ENCODE measurements around the gene CFAP45. TPM values are rescaled to one million over a fixed set of nuclear protein-coding genes. Genes with fewer than 3 reads are reported as not detected.
A peak's percentile ranks its signal among the peaks of the same experiment; 100 is the strongest.

CFAP45 gene
- total RNA-seq, 4 donors from 2014 or later: 2.5 TPM; not detected in 3

- no peaks in the 10 kb centered on the region for H3K27me3 ChIP-seq
- peak overlapping the region; percentile 94 to 97 (median 96) for H3K27ac ChIP-seq
- peaks cover 0 to 64% (median 15%) of the 10 kb centered on the region in 4 donors for H3K4me1 ChIP-seq
- no peaks in the 10 kb centered on the region for H3K9me3 ChIP-seq
- TF ChIP-seq CTCF (IDR thresholded peaks at IDR 0.05) (no peak), POLR2A (IDR thresholded peaks at IDR 0.05) (no peak)
- peak overlapping the region; percentile 72 to 93 (median 82) for H3K4me3 ChIP-seq
- peak; percentile 33 to 77 (median 74) for DNase-seq
- peaks cover 0 to 31% (median 0%) of the 10 kb centered on the region in 3 donors for H3K36me3 ChIP-seq
These were observed 22.7 kb upstream of the CFAP45 start for GRCh38 chr1:159922511-159923202.

GRCh38 chr1:159921700-159922504, 21.9 kb upstream of the CFAP45 start:
- TF ChIP-seq CTCF (IDR thresholded peaks at IDR 0.05) (no peak), POLR2A (IDR thresholded peaks at IDR 0.05) (no peak)
- peak overlapping the region; percentile 94 to 97 (median 96) for H3K27ac ChIP-seq
- peak overlapping the region; percentile 72 to 93 (median 82) for H3K4me3 ChIP-seq
- peaks cover 0 to 35% (median 0%) of the 10 kb centered on the region in 3 donors for H3K36me3 ChIP-seq
- no peaks in the 10 kb centered on the region for H3K9me3 ChIP-seq
- DNase-seq: peak; percentile 47 to 63 (median 48)
- H3K4me1 ChIP-seq: peaks cover 0 to 62% (median 15%) of the 10 kb centered on the region in 4 donors
- no peaks in the 10 kb centered on the region for H3K27me3 ChIP-seq

- H3K9me3 ChIP-seq: no peaks in the 10 kb centered on the region
- H3K27ac ChIP-seq: peak overlapping the region; percentile 94 to 97 (median 96)
- TF ChIP-seq CTCF (IDR thresholded peaks at IDR 0.05) (no peak), POLR2A (IDR thresholded peaks at IDR 0.05) (no peak)
- no peaks in the 10 kb centered on the region for H3K27me3 ChIP-seq
- H3K4me3 ChIP-seq: peak overlapping the region in 1 of 4 donors; percentile 73
- peak in 1 of 3 donors; percentile 56 for DNase-seq
- peaks cover 0 to 66% (median 15%) of the 10 kb centered on the region in 4 donors for H3K4me1 ChIP-seq
- H3K36me3 ChIP-seq: peaks cover 0 to 40% (median 0%) of the 10 kb centered on the region in 3 donors
These were observed 21.3 kb upstream of the CFAP45 start for GRCh38 chr1:159921251-159921650.

GRCh38 chr1:159920651-159921050, 20.7 kb upstream of the CFAP45 start:
- no peaks in the 10 kb centered on the region for H3K9me3 ChIP-seq
- TF ChIP-seq POLR2A (IDR thresholded peaks at IDR 0.05) (no peak), CTCF (IDR thresholded peaks at IDR 0.05) (no peak)
- H3K27me3 ChIP-seq: no peaks in the 10 kb centered on the region
- peak overlapping the region; percentile 94 to 97 (median 96) for H3K27ac ChIP-seq
- no peak overlapping the region for H3K4me3 ChIP-seq
- H3K4me1 ChIP-seq: peaks cover 0 to 66% (median 14%) of the 10 kb centered on the region in 4 donors
- DNase-seq: no peak
- H3K36me3 ChIP-seq: peaks cover 0 to 40% (median 0%) of the 10 kb centered on the region in 3 donors

- peaks cover 0 to 40% (median 0%) of the 10 kb centered on the region in 3 donors for H3K36me3 ChIP-seq
- H3K4me1 ChIP-seq: peaks cover 0 to 66% (median 14%) of the 10 kb centered on the region in 4 donors
- DNase-seq: peak in 1 of 3 donors; percentile 42
- TF ChIP-seq POLR2A (IDR thresholded peaks at IDR 0.05) (no peak), CTCF (IDR thresholded peaks at IDR 0.05) (no peak)
- no peaks in the 10 kb centered on the region for H3K27me3 ChIP-seq
- peak overlapping the region in 1 of 4 donors; percentile 96 for H3K27ac ChIP-seq
- H3K9me3 ChIP-seq: no peaks in the 10 kb centered on the region
- H3K4me3 ChIP-seq: no peak overlapping the region
These were observed 20.2 kb upstream of the CFAP45 start for GRCh38 chr1:159920202-159920601.
